SK-N-SH treated with all-trans-retinoic acid at 6 μM for 48 hours (cell line): Measurements from ENCODE around the gene TNFRSF18.

ENCODE experiments used
- ATAC-seq: fragments of 200-7000 bp; cut with Tn5 transposase; 3 replicates; pipeline ENCODE4 v1.9.1; 2020; ENCODE audit warnings: mild to moderate bottlenecking, moderate library complexity
- ARNTL ChIP-seq: fragments of 450-650 bp; formaldehyde crosslinking; IDR thresholded peaks from 2 replicates; pipeline ENCODE4 v1.5.0; 2020; ENCODE audit warnings: low read depth, mild to moderate bottlenecking, moderate library complexity, borderline replicate concordance
- BACH2 ChIP-seq: fragments of 250-450 bp; sonication (Bioruptor Pico); IDR thresholded peaks from 2 replicates; pipeline ENCODE4 v1.9.0; 2021; ENCODE audit warnings: mild to moderate bottlenecking, borderline replicate concordance
- CREB5 ChIP-seq: fragments of 250-450 bp; sonication (Bioruptor Pico); IDR thresholded peaks from 2 replicates; pipeline ENCODE4 v1.5.1; 2020; ENCODE audit warnings: low read depth, mild to moderate bottlenecking, moderate library complexity
- CSRNP3 ChIP-seq: fragments of 250-450 bp; sonication (Bioruptor Pico); IDR thresholded peaks from 2 replicates; pipeline ENCODE4 v1.5.1; 2021; ENCODE audit warnings: mild to moderate bottlenecking, moderate library complexity
- ESRRG ChIP-seq: fragments of 250-450 bp; sonication (Bioruptor Pico); IDR thresholded peaks from 2 replicates; pipeline ENCODE4 v1.6.1; 2021; ENCODE audit warnings: mild to moderate bottlenecking
- GLIS3 ChIP-seq: fragments of 250-450 bp; sonication (Bioruptor Pico); IDR thresholded peaks from 2 replicates; pipeline ENCODE4 v1.5.0; 2020; ENCODE audit warnings: mild to moderate bottlenecking, moderate library complexity
- ISL1 ChIP-seq: fragments of 250-450 bp; sonication (Bioruptor Pico); IDR thresholded peaks from 2 replicates; pipeline ENCODE4 v2.1.2; 2022; ENCODE audit warnings: mild to moderate bottlenecking, moderate library complexity
- OSR1 ChIP-seq: fragments of 250-450 bp; sonication (Bioruptor Pico); IDR thresholded peaks from 2 replicates; pipeline ENCODE4 v1.8.0; 2022; ENCODE audit warnings: moderate library complexity, mild to moderate bottlenecking, inconsistent platforms
- PATZ1 ChIP-seq: fragments of 250-450 bp; sonication (Bioruptor Pico); IDR thresholded peaks from 2 replicates; pipeline ENCODE4 v1.8.0; 2020; ENCODE audit warnings: mild to moderate bottlenecking, moderate library complexity, borderline replicate concordance
- PPARA ChIP-seq: fragments of 250-450 bp; sonication (Bioruptor Pico); IDR thresholded peaks from 2 replicates; pipeline ENCODE4 v1.5.0; 2020; ENCODE audit warnings: mild to moderate bottlenecking, borderline replicate concordance
- RARB ChIP-seq: fragments of 250-450 bp; sonication (Bioruptor Pico); IDR thresholded peaks from 2 replicates; pipeline ENCODE4 v1.8.0; 2021; ENCODE audit warnings: mild to moderate bottlenecking, moderate library complexity
- TCF4 ChIP-seq: fragments of 250-450 bp; sonication (Bioruptor Pico); IDR thresholded peaks from 2 replicates; pipeline ENCODE4 v1.8.0; 2021; ENCODE audit warnings: mild to moderate bottlenecking, moderate library complexity, borderline replicate concordance
- TOX ChIP-seq: fragments of 250-450 bp; sonication (Bioruptor Pico); IDR thresholded peaks from 2 replicates; pipeline ENCODE4 v1.8.0; 2021; ENCODE audit warnings: mild to moderate bottlenecking, moderate library complexity, borderline replicate concordance
- TSHZ2 ChIP-seq: fragments of 250-450 bp; sonication (Bioruptor Pico); IDR thresholded peaks from 2 replicates; pipeline ENCODE4 v1.5.0; 2020; ENCODE audit warnings: mild to moderate bottlenecking, moderate library complexity
- ZFP3 ChIP-seq: fragments of 250-450 bp; sonication (Bioruptor Pico); IDR thresholded peaks from 2 replicates; pipeline ENCODE4 v1.5.0; 2020; ENCODE audit warnings: mild to moderate bottlenecking, moderate library complexity
- ZFP30 ChIP-seq: fragments of 450-650 bp; formaldehyde crosslinking; IDR thresholded peaks from 2 replicates; pipeline ENCODE4 v1.5.0; 2022; ENCODE audit warnings: mild to moderate bottlenecking, moderate library complexity
- ZNF565 ChIP-seq: fragments of 450-650 bp; formaldehyde crosslinking; conservative IDR thresholded peaks from 2 replicates; pipeline ENCODE4 v1.5.0; 2020; ENCODE audit warnings: low read depth, mild to moderate bottlenecking, moderate library complexity
- ZNF70 ChIP-seq: fragments of 450-650 bp; formaldehyde crosslinking; IDR thresholded peaks from 2 replicates; pipeline ENCODE4 v1.5.0; 2020; ENCODE audit warnings: mild to moderate bottlenecking, moderate library complexity
- ZNF8 ChIP-seq: fragments of 450-650 bp; formaldehyde crosslinking; IDR thresholded peaks from 2 replicates; pipeline ENCODE4 v1.5.0; 2020; ENCODE audit warnings: mild to moderate bottlenecking, moderate library complexity

The TNFRSF18 gene

GRCh38 chr1:1183221-1183747 is 23.1 kb downstream of the TNFRSF18 start (continued):
- TF ChIP-seq PATZ1 (CRISPR knock-in tag) (no peak), TSHZ2 (CRISPR knock-in tag) (no peak), GLIS3 (CRISPR knock-in tag) (no peak)

GRCh38 chr1:1182491-1183220 is 23.7 kb downstream of the TNFRSF18 start:
- TF ChIP-seq ISL1 (CRISPR knock-in tag) (no peak), ARNTL (CRISPR knock-in tag) (no peak), ZFP30 (no peak), OSR1 (CRISPR knock-in tag) (no peak), TCF4 (CRISPR knock-in tag) (no peak)
- ATAC-seq: no peak

GRCh38 chr1:1181938-1182410 is 24.4 kb downstream of the TNFRSF18 start:
- ATAC-seq: no peak
- no peak for TF ChIP-seq PPARA (CRISPR knock-in tag)
- no peak for TF ChIP-seq GLIS3 (CRISPR knock-in tag)
- TF ChIP-seq PATZ1 (CRISPR knock-in tag): no peak
- TF ChIP-seq TCF4 (CRISPR knock-in tag): no peak
- no peak for TF ChIP-seq ZNF565 (CRISPR knock-in tag)
- no peak for TF ChIP-seq CSRNP3 (CRISPR knock-in tag)
- TF ChIP-seq ESRRG: no peak
- no peak for TF ChIP-seq ZFP3 (CRISPR knock-in tag)
- TF ChIP-seq ARNTL (CRISPR knock-in tag): no peak

GRCh38 chr1:1181129-1181937 is 25.1 kb downstream of the TNFRSF18 start:
- ATAC-seq: no peak
- TF ChIP-seq ESRRG (no peak), ZNF70 (no peak), RARB (CRISPR knock-in tag) (no peak), TCF4 (CRISPR knock-in tag) (no peak), ZNF8 (CRISPR knock-in tag) (no peak), TOX (no peak), PATZ1 (CRISPR knock-in tag) (no peak), BACH2 (CRISPR knock-in tag) (no peak), ZFP3 (CRISPR knock-in tag) (no peak), ISL1 (CRISPR knock-in tag) (no peak), PPARA (CRISPR knock-in tag) (no peak), GLIS3 (CRISPR knock-in tag) (no peak), ZFP30 (no peak), ZNF565 (CRISPR knock-in tag) (no peak), CSRNP3 (CRISPR knock-in tag) (no peak), CREB5 (CRISPR knock-in tag) (no peak)
